DOHH2 (cell line): ENCODE data around the gene NT5C3B.

Experiments used
- EZH2phosphoT487 ChIP-seq: fragments of 200-600 bp; sonication (generic); IDR thresholded peaks from 2 replicates; pipeline ENCODE4 v1.6.1; 2017; ENCODE audit warnings: borderline replicate concordance, mild to moderate bottlenecking, antibody characterized with exemption, low read length, moderate library complexity, mixed read lengths
- TF ChIP-seq, protein P1 (sequence below): fragments of 200-600 bp; sonication (generic); IDR thresholded peaks from one replicate; pipeline ENCODE4 v1.5.1; 2014; ENCODE audit warnings: antibody characterized with exemption, mild to moderate bottlenecking, low read depth, low read length; ENCODE audit not compliant: poor library complexity, severe bottlenecking

- TF ChIP-seq, protein P1, sequence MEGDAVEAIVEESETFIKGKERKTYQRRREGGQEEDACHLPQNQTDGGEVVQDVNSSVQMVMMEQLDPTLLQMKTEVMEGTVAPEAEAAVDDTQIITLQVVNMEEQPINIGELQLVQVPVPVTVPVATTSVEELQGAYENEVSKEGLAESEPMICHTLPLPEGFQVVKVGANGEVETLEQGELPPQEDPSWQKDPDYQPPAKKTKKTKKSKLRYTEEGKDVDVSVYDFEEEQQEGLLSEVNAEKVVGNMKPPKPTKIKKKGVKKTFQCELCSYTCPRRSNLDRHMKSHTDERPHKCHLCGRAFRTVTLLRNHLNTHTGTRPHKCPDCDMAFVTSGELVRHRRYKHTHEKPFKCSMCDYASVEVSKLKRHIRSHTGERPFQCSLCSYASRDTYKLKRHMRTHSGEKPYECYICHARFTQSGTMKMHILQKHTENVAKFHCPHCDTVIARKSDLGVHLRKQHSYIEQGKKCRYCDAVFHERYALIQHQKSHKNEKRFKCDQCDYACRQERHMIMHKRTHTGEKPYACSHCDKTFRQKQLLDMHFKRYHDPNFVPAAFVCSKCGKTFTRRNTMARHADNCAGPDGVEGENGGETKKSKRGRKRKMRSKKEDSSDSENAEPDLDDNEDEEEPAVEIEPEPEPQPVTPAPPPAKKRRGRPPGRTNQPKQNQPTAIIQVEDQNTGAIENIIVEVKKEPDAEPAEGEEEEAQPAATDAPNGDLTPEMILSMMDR: no peak
- TF ChIP-seq EZH2phosphoT487: no peak
These were observed 27.2 kb upstream of the NT5C3B start for GRCh38 chr17:41863074-41863848.
